ENCODE results near the gene LEMD1. TPM values are rescaled to one million over a fixed set of nuclear protein-coding genes. Genes with fewer than 3 reads are reported as not detected.

LEMD1 gene
- total and polyA plus RNA-seq, 2 experiments from 2014 or later, result not detected

- Histone ChIP-seq H3K36me3 (no peaks in the 10 kb centered on the region), H3K9me3 (ENCODE audit: low read depth) (no peaks in the 10 kb centered on the region), H3K4me3 (no peak overlapping the region), H3K4me1 (ENCODE audit: low read depth) (peaks cover 47% of the 10 kb centered on the region), H3K27ac (no peak overlapping the region), H3K27me3 (no peaks in the 10 kb centered on the region)
- no peak for TF ChIP-seq CTCF (IDR thresholded peaks at IDR 0.05; ENCODE audit: low read depth, low read length)
- DNase-seq (ENCODE audit: low read depth in 1 of 2, low spot score in 1 of 2), result no peak
These were observed 23.7 kb upstream of the LEMD1 start for GRCh38 chr1:205445646-205445935.

GRCh38 chr1:205444931-205445645 lies 23.2 kb upstream of the LEMD1 start:
- peaks cover 48% of the 10 kb centered on the region for H3K4me1 ChIP-seq (ENCODE audit: low read depth)
- H3K4me3 ChIP-seq, result no peak overlapping the region
- H3K27ac ChIP-seq, result no peak overlapping the region
- no peaks in the 10 kb centered on the region for H3K36me3 ChIP-seq
- no peaks in the 10 kb centered on the region for H3K9me3 ChIP-seq (ENCODE audit: low read depth)
- H3K27me3 ChIP-seq, result no peaks in the 10 kb centered on the region
- no peak for TF ChIP-seq CTCF (IDR thresholded peaks at IDR 0.05; ENCODE audit: low read depth, low read length)
- peak; percentile 43 to 58 for DNase-seq (ENCODE audit: low read depth in 1 of 2, low spot score in 1 of 2)

DNA sequence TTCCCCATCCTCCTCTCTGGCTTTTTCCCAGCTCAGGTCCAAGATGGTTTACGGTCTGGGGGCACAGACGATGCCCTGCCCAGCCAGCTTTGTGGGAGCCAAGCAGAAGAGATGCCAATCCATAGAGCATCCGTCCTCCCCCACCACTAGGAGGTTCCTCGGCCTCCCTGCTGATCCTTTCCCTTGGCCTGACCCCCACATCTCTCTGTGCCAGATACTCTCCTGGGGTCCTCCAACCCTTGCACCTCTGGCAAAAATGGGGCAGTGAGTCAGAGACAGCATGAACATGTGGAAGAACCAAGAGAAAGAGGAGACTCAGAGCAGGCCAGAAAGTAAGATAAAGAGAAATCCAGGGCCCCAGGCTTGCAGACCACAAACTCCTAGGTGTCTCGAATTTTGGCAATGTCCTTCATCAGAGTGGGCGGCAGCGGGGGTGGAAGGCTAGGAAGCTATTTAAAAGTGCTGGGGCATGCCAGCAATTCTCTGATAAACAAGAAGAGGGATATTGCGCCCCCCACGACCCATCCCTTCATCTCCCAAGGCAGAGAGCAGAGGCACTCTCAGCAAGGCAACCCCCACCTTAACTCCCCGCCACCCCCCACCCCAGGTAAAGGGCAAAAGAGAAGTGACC lies 22.6 kb upstream of the LEMD1 start:
- Histone ChIP-seq H3K4me1 (ENCODE audit: low read depth) (peaks cover 44% of the 10 kb centered on the region), H3K4me3 (no peak overlapping the region), H3K27ac (no peak overlapping the region), H3K9me3 (ENCODE audit: low read depth) (no peaks in the 10 kb centered on the region), H3K36me3 (no peaks in the 10 kb centered on the region), H3K27me3 (no peaks in the 10 kb centered on the region)
- no peak for TF ChIP-seq CTCF (IDR thresholded peaks at IDR 0.05; ENCODE audit: low read depth, low read length)
- DNase-seq (ENCODE audit: low read depth in 1 of 2, low spot score in 1 of 2), result peak in 1 of 2 donors; percentile 45

DNA sequence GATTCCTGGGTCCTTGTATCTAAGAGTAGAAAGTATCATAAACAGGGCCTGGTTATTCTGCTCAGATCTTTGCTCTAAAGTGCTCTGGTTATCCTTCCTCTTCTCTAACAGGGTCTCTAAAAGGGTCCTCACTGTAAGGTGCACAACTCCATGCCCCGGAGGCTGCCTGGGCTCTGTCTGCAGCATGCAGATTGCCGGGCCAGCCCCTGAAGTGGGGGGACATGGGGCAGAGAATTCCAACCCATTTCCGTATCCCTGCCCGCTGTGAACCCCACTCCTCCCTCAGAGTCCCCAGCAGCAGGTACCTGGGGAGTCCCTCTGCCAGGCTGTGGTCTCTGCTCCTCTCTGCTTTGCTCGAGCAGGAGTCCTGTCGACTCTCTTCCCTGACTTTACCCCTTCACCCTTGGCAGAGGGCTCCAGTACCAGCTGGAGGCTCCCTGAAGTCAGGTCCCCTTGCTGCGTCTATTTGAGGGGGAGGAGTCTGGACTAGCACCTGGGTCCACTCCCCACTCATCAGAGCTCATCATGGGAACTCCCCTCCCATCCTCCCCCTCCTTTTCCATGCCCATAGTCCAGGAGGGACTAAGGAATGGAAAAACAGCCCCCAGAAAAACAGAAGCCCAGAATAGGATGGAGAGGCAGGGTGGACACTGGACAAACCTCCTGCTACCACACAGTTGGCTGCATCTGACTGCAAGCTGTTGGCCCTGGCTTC lies 21.9 kb upstream of the LEMD1 start:
- Histone ChIP-seq H3K36me3 (no peaks in the 10 kb centered on the region), H3K27ac (no peak overlapping the region), H3K27me3 (no peaks in the 10 kb centered on the region), H3K4me3 (no peak overlapping the region), H3K4me1 (ENCODE audit: low read depth) (peaks cover 44% of the 10 kb centered on the region), H3K9me3 (ENCODE audit: low read depth) (no peaks in the 10 kb centered on the region)
- TF ChIP-seq CTCF (IDR thresholded peaks at IDR 0.05; ENCODE audit: low read depth, low read length), result no peak
- DNase-seq (ENCODE audit: low read depth in 1 of 2, low spot score in 1 of 2), result no peak

- peaks cover 37% of the 10 kb centered on the region for H3K4me1 ChIP-seq (ENCODE audit: low read depth)
- H3K9me3 ChIP-seq (ENCODE audit: low read depth), result no peaks in the 10 kb centered on the region
- no peaks in the 10 kb centered on the region for H3K27me3 ChIP-seq
- peak overlapping the region; percentile 72 for H3K27ac ChIP-seq
- H3K36me3 ChIP-seq, result no peaks in the 10 kb centered on the region
- H3K4me3 ChIP-seq, result no peak overlapping the region
- no peak for DNase-seq (ENCODE audit: low read depth in 1 of 2, low spot score in 1 of 2)
- no peak for TF ChIP-seq CTCF (IDR thresholded peaks at IDR 0.05; ENCODE audit: low read depth, low read length)
These were observed 20.3 kb upstream of the LEMD1 start for GRCh38 chr1:205442051-205442725.

All from cardiac muscle cell (in vitro differentiated cells and primary cell).